GM08714 (cell line): ENCODE results near the gene KCNAB1.
"Not testable (repeated sequence)": the region's sequence is repeated elsewhere in the genome, so short reads cannot be mapped to it uniquely, and the experiment has no call there.

Experiments
- H3K4me3 ChIP-seq: fragments of 200-500 bp; sonication (Bioruptor generic); 2 replicates; pipeline ENCODE4 v1.5.1; 2014; ENCODE audit warnings: mild to moderate bottlenecking, low read length, inconsistent platforms
- ZNF274 ChIP-seq: IDR thresholded peaks from 2 replicates; pipeline ENCODE4 v1.6.1; 2012; ENCODE audit warnings: mild to moderate bottlenecking, low read depth, low read length

The KCNAB1 gene

DNA sequence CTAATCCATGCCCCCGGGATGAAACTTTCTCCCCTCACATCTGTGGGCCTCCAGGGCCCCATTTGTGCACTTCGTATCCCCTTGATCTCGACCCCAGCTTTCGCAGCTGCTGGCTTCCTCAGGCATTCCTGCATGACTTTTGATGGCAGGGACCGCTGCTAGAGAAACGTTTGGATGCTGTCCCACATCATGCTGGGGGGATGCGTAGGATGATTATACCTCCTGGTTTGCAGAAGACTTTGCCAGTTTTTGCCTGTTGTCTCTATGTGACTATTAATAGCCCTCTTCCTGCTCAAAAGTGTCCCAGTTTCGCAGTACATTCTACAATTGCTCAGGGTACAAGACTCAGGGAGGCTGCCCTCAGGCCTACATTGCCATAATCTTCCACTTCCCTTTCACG, 10.4 kb upstream of the KCNAB1 start:
- TF ChIP-seq ZNF274 = no peak
- H3K4me3 ChIP-seq = no peak overlapping the region

DNA sequence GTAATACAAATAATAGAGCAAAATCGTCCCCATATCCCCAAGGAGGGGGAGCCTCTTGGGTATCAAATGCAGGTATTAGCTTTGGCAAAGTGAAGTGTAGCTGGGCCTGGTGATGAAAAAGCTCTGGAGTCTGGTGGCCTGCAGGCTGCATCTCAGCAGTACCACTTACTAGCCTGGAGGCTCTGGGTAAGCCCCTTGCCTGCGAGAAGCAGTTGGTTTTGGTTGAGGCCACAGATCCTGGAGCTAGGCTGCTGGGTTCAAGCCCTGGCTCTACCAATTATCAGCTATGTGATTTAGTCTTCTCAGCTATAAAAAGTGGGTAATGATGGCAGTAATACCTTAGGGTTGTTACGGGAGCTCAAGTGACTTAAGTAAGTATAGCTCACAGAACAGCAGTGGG, 6.1 kb downstream of the KCNAB1 start:
- no peak for TF ChIP-seq ZNF274
- no peak overlapping the region for H3K4me3 ChIP-seq

DNA sequence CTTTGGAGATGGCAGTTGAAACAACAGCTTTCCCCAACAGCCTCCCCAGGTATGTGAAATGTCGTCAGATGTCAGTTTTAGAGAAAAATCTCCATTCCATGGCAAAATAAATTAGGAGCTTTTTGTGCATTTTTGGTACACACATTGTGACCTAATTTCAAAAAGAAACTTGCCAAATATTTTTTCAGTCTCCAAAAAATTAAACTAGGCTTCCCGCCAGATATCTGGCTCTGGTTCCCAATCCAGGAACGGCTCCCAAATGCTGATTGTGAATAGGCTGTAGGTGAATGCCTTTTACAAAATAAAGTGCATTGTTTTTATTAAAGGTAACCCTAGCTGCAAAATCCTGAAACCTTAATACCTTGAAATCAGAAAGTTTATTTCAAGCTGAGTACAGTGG, 10.9 kb downstream of the KCNAB1 start:
- H3K4me3 ChIP-seq = no peak overlapping the region
- TF ChIP-seq ZNF274 = no peak

DNA sequence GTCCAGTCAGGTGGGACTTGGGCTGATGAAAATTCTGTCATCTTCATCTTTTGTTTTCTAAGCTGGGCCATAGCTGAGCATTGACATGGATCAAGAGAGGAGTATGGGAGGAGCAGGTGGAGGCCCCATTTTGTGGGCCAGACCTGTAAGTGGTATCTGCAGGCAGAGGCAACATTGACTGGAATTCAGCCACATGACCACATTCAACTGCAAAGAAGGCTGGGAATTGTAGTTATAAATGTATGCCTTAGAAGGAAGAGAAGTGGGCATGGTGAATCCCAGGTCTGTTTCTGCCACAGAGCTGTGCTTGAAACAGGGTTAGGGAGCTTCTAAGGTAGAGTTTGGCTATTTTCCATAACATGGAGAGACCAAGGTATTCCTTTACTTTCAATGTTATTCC, 11.4 kb downstream of the KCNAB1 start:
- TF ChIP-seq ZNF274 = no peak
- H3K4me3 ChIP-seq = no peak overlapping the region

DNA sequence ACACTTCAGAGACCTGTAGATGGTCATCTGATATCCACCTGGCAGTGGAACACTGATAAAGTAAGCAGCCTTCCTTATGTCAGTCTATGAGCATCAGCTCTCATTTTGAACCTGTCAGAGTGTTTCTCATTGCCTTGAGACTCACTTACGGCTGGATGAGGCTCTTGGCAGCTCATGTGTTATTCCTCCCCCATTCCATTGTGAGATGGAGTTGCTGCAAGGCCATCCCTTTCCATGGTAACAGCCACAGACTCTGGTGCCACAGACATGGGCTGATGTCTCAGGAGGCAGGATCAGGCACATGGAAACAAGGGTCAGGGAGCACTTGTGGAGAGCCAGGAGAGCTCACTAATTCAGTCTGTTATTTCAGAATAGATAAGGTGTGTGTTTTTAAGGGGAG, 11.9 kb downstream of the KCNAB1 start:
- H3K4me3 ChIP-seq = no peak overlapping the region
- TF ChIP-seq ZNF274 = no peak

DNA sequence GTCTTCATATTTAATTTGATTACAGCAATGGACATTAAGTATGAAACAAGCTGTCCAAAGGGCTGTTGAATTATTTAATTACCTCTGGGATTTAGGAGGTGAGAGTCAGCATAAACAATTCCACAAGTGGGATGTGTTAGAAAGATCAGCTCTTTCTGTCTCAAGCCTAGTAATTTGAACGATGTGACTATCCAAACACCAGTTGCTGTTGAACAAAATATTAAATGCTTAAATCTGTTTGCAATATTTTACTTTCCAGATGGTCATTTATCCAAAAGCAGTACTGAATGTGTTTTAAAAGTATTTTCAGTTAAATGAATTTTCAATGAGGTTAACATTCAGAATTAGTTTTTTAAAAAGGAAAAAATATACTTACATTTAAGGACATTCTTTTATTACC, 12.7 kb downstream of the KCNAB1 start:
- H3K4me3 ChIP-seq = no peak overlapping the region
- no peak for TF ChIP-seq ZNF274

DNA sequence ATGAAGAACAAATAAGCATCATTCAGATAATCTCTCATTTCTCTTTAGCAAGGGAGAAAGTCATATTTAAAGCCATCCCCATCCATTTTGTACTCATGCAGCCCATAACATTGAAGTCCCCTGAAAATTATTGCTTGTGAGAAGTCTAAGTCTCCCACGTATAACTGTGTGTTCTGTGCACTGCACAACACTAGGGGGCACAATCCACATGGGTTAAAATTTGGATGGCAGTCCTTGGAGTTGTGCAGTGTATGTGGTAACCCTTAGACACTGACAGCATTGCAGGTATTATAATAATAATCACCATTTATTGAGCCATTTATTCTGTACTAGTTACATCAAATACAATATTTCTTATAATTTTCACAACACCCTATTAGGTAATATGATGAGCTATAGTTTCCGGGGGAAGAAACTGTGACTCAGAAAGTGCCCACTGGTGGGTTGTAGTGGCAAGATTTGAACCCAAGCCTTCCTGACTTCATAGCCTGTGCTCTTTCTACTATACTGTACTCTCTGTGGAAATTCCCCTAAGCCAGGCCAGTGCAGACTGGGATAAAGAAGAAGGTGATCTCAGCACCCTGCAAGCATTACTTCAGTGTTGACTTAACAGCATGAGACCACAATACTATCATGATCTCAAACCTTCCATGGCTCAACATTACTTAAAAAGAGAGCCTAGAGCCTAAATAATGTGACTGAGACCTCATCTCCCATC, 15.7 kb downstream of the KCNAB1 start:
- no peak overlapping the region for H3K4me3 ChIP-seq
- TF ChIP-seq ZNF274 = no peak

DNA sequence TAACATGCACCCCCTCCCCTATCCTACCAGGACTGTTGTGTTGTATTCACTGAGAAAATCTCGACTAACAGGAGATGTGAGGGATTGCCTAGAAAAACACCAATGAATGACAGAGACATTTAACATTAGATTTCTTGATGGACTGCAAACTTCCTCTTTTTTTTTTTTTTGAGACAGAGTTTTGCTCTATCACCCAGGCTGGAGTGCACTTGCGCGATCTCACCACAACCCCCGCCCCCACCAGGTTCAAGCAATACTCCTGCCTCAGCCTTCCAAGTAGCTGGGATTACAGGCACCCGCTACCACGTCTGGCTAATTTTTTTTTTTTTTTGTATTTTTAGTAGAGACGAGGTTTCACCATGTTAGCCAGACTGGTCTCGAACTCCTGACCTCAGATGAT, 17.0 kb downstream of the KCNAB1 start:
- H3K4me3 ChIP-seq = not testable (repeated sequence)

DNA sequence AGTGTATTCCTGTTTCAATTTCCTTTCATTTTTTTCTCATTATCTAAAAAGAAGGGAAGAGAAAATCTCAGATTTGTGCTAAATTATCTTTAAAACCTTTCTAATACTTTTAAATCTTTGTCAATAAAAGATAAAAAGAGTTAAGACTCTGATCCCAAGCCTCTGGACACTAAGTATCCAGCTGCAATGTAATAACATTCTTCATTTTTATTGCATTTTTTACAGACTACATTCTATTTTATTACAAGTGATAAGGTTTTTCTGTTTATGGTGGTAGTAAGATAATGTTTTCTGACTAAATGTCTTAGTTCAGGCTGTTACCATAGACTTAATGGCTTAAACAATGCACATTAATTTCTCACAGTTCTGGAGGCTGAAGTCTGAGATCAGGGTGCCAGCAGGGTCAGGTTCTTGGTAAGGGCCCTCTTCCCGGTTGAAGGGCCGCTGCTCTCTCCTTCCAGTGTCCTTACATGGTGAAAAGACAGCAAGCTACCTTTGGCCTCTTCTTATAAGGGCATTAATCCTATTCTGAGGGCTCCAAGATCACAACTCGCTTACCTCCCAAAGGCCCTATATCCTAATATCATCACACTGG, 19.7 kb downstream of the KCNAB1 start:
- TF ChIP-seq ZNF274 = no peak

DNA sequence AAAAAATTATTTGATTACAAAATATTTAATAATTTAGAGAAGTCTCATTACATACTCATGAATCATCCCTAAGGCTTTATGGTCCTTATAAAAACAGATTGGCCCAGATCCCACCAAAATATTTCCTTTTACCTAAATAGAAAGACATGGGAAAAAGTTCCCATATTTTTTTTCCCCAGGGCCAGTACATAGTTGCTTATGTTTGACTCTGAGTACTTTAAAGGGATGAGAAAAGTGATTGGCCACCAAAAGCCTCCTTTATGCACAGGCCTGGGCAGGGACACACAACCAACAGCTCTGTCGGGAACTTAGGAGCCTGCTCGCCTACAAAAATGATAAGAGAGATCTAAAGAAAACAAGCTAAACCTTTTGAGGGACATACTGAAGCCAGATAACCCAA, 22.3 kb downstream of the KCNAB1 start:
- no peak for TF ChIP-seq ZNF274
- no peak overlapping the region for H3K4me3 ChIP-seq

More for the DNA sequence above, 19.7 kb downstream of the KCNAB1 start:
- no peak overlapping the region for H3K4me3 ChIP-seq

DNA sequence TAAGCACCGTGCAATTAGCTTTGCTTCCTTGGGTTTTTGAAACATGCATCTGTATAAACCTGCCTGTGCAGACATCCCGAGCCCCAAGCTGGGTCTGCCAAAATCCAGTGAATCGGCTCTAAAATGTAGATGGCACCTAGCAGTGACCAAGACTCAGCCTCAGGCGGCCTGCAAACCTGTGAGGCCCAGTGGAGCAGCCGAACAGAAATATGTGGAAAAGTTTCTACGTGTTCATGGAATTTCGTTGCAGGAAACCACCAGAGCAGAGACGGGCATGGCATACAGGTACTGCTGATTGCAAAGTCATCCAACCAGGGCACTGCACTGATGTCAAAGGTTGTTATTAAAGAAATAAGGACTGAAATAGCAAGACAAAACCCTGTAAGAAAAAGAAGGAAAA, 22.8 kb downstream of the KCNAB1 start:
- H3K4me3 ChIP-seq = no peak overlapping the region
- TF ChIP-seq ZNF274 = no peak

DNA sequence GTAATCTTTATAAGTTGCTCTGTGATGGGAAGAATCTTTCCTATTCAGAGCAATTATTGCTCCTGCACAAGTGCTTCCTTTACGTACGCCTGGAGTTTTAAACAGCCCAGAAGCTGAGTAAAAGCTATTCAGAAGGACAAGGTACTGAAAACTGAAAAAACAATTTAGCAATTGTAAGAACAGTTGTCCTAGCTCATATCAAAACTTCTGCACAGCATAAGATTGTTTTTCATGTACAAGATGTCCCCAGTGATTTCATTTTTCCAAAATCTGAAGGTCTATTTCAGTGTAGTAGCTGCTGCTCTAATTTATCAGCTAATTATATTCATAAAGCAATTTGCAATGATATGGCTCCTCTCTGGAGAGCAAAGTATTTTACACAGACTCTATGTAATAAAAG, 23.7 kb downstream of the KCNAB1 start:
- TF ChIP-seq ZNF274 = no peak
- no peak overlapping the region for H3K4me3 ChIP-seq

DNA sequence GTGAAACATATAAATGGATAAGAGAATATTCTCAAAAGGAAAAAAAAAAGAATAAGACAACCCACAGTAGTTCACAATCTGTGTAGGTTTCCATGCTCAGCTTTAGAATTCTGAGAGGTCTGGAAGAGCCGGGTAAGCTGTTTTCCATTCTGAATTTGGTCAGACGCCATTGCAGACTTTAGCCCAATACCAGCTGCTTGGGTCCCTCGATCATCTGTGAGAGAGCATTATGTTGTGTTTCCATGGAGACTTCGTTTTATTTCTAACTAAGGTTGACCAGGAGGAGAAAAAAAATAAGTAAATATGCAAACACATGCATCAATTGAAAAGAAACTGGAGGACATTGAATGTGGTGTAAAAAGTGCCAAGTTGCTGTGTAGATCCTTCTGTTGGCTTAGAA, 25.5 kb downstream of the KCNAB1 start:
- no peak for TF ChIP-seq ZNF274
- H3K4me3 ChIP-seq = no peak overlapping the region

DNA sequence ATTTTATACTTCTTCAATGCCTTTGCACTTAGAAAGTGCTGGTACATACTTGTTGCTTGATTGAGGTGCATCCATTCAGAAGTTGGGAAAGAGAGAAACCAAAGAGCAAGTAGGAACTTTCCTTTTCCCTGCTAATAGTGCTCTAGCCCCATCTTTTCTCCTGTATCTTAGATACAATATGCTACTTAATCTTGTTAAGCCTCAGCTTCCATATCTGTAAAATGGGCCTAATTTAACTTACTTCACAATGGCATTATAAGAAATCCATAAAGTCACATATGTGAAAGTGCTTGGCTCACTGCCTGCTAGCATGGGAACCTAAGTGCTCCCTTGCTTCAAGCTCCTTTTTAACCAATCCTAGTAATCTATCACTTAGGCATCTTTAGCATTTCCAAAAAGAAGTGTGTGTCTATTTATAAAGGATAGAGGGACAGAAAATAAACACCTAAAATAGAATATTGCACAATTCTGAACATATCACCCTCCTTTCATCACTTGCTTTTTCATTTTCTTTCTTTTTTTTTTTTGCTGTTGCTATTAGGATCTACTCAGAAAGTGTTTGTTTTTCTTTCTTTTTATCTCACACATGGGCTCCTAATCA, 28.1 kb downstream of the KCNAB1 start:
- H3K4me3 ChIP-seq = no peak overlapping the region
- TF ChIP-seq ZNF274 = no peak

DNA sequence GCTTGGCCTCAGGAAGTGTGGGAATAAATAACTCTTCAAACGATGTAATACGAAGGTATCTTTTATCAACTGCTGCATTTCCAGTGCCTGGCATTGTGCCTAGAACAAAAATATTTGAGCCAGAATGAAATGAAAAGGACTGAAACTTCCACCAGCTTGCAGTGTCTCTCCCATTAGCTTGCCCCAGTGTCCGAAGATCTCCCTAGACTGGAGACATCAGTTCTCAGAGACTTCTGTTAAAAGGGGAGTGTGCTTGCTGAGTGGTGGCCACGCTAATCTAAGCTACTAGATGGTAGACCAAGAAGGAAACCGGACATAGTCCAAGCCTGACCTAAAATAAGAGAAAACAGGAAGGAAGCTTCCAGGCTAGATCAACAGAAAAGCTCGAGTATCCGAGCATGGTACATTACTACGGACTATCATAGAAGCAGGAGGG, 28.6 kb downstream of the KCNAB1 start:
- TF ChIP-seq ZNF274 = no peak
- H3K4me3 ChIP-seq = no peak overlapping the region

DNA sequence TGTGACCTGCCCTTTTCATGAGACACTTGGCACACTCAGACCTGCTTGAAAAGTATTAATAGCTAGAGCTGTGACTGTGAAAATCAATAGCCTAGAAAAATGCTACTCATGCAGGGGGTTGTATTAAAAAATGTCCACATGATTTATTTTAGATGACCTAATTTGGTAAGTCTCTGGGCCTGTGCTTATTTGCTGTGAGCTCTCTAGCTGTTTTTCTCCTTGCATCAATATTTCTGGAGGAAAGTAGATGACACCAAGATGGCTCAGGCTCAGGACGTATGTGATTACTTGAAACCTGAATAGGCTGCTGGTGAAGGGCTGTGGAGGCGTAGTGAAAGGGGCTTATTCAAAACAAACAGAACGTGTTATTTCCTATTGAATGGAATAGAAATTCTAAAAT, 29.5 kb downstream of the KCNAB1 start:
- TF ChIP-seq ZNF274 = no peak
- H3K4me3 ChIP-seq = no peak overlapping the region
